ENCODE measurements around the gene QPCT. TPM values are rescaled to one million over a fixed set of nuclear protein-coding genes. Genes with fewer than 3 reads are reported as not detected.

Gene QPCT
- total RNA-seq, 1 experiment from 2014 or later = 0.26 TPM

Small RNA genes within 50 kb of the gene (small RNA-seq; reads per million reads assigned to genes)
- not detected for gene RNU6-939P

Other genes with a start within 250 kb of the QPCT start
- 24.5 TPM in 2 replicates for gene EIF2AK2, start 187.7 kb upstream of the QPCT start, total RNA-seq (2014; rRNA removed; shearing (Covaris generic))
- gene SULT6B1, start 156.0 kb upstream of the QPCT start, total RNA-seq (2014; rRNA removed; shearing (Covaris generic)) = not detected in 2 replicates
- 13.4 and 17.6 TPM in 2 replicates for gene CEBPZOS, start 148.1 kb upstream of the QPCT start, total RNA-seq (2014; rRNA removed; shearing (Covaris generic))
- 67.4 and 68.5 TPM in 2 replicates for gene CEBPZ, start 113.0 kb upstream of the QPCT start, total RNA-seq (2014; rRNA removed; shearing (Covaris generic))
- 13.6 TPM in 2 replicates for gene NDUFAF7, start 113.0 kb upstream of the QPCT start, total RNA-seq (2014; rRNA removed; shearing (Covaris generic))
- gene PRKD3, start 19.8 kb upstream of the QPCT start, total RNA-seq (2014; rRNA removed; shearing (Covaris generic)) = 32.4 and 44.4 TPM in 2 replicates

All from HT1080 (cell line).